GM12874 (cell line): ENCODE data around the gene SMC1B.

Experiments
- CTCF ChIP-seq: IDR thresholded peaks from 2 replicates; pipeline ENCODE4 v1.5.1; 2011; ENCODE audit warnings: low read depth, mild to moderate bottlenecking, control low read depth, low read length, moderate library complexity; ENCODE audit not compliant: insufficient read depth

The SMC1B gene

GRCh38 chr22:45426387-45426786, 13.0 kb upstream of the SMC1B start:
- TF ChIP-seq CTCF, result no peak

GRCh38 chr22:45425531-45426265, 12.3 kb upstream of the SMC1B start:
- no peak for TF ChIP-seq CTCF

GRCh38 chr22:45425101-45425500, 11.7 kb upstream of the SMC1B start:
- no peak for TF ChIP-seq CTCF

GRCh38 chr22:45424241-45424731, 10.9 kb upstream of the SMC1B start:
- TF ChIP-seq CTCF, result no peak

- TF ChIP-seq CTCF, result no peak
These were observed 10.1 kb upstream of the SMC1B start for GRCh38 chr22:45423524-45423923.

GRCh38 chr22:45422237-45422983, 9.0 kb upstream of the SMC1B start:
- no peak for TF ChIP-seq CTCF

GRCh38 chr22:45421349-45422055, 8.1 kb upstream of the SMC1B start:
- no peak for TF ChIP-seq CTCF
